ENCODE results near the gene SPTLC3.

Gene SPTLC3

DNA sequence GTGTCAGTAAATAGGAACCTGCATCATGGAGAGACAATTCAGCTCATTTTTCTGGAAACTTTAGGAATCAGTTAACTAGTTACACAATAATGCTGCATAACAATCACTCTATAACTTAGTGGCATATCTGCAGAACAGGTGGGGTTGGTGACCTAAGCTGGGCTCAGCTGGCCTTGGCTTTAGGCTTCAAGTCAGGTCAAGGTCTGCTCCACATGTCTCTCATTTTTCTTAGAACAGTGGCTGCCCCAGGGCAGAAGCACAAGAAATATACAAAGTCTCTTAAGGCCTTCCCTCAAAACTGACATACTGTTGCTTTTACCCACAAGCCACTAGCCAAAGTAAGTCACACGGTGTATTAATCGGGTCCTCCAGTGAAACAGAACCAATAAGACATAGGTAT lies 198.2 kb downstream of the SPTLC3 start:
- Mint-ChIP-seq H3K4me3 (no peak overlapping the region), H3K4me1 (peaks cover 3% of the 10 kb centered on the region), H3K36me3 (no peaks in the 10 kb centered on the region), H3K27ac (no peak overlapping the region), H3K9me3 (peaks cover 2% of the 10 kb centered on the region), H3K27me3 (peaks cover 7% of the 10 kb centered on the region)
- ATAC-seq (ENCODE audit: low read depth) (no peak), DNase-seq (ENCODE audit: low spot score in 2 of 2) (no peak)

DNA sequence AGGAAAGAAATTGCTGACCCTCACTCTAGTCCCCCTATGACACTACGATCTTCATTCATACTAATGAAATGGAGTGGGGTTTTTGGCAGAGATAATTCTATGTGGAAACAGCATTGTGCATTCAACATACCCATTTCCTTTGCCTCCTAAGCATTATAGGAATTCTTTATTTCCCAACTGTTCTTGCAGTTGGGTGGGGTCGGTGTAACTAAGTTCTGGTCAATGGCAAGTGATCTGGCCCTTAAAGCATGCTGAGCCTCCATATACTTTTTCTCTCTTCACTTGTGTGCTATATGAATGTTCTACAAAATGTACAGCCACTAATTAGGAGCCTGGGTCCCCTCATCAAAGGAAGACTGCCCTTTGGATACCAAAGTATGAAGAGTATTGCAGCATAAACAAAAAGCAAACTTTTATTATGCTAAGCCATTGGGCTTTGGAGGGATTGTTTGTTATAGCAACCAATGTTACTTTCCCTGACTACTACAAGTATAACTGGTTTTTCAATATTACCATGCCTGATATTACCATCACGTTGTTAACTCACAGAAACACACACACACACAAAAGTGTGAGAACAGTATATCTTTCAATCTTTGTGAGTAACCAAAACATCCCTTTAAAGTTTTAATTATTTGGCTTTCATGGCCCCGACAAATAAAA lies 203.3 kb downstream of the SPTLC3 start:
- Mint-ChIP-seq H3K27me3 (peaks cover 12% of the 10 kb centered on the region), H3K27ac (no peak overlapping the region), H3K9me3 (no peaks in the 10 kb centered on the region), H3K36me3 (no peaks in the 10 kb centered on the region), H3K4me1 (no peaks in the 10 kb centered on the region), H3K4me3 (no peak overlapping the region)
- ATAC-seq (ENCODE audit: low read depth) = no peak
- no peak for DNase-seq (ENCODE audit: low spot score in 2 of 2)

DNA sequence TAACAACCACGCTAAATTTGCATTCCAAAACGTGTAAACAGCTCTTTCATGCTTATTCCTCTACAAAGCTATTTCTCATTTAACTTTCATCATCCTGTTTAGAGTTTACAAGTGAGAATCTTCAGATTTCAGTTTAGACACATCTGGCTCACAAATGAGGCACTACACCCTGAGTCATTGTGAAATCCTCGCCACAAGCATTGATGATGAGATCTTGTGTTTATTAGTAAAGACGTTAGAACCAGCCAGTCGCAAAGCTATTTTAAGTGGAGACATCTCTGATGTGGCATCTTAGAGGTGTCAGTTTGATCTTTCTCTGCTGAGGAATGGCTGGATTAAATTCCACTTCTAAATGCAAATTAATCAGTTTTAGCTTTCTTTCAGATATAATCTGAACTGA lies 204.0 kb downstream of the SPTLC3 start:
- DNase-seq (ENCODE audit: low spot score in 2 of 2) = no peak
- no peak overlapping the region for H3K27ac Mint-ChIP-seq
- no peak for ATAC-seq (ENCODE audit: low read depth)

DNA sequence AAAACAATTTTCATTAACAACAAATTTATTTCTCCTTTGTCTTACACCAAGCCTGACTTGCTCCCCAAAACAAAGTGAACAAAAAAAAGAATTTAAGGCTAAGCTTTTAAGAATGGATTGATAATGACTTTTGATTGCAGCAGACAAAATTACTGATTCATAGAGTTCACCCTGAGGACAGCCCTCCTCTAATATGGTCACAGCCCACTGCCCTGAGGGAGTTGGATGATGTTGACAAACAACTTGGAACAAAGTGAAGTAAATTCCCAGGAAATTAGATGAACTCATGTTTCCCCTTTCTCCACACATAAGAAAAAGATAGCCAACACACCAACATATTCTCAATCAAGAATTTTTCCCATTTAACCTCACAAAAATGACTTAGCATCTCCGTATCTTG lies 204.6 kb downstream of the SPTLC3 start:
- ATAC-seq (ENCODE audit: low read depth) (no peak), DNase-seq (ENCODE audit: low spot score in 2 of 2) (no peak)
- Mint-ChIP-seq H3K9me3 (no peaks in the 10 kb centered on the region), H3K4me1 (no peaks in the 10 kb centered on the region), H3K4me3 (no peak overlapping the region), H3K27ac (no peak overlapping the region), H3K36me3 (no peaks in the 10 kb centered on the region), H3K27me3 (peaks cover 8% of the 10 kb centered on the region)

More for the DNA sequence above, 204.0 kb downstream of the SPTLC3 start:
- H3K4me3 Mint-ChIP-seq = no peak overlapping the region
- H3K9me3 Mint-ChIP-seq = no peaks in the 10 kb centered on the region
- H3K27me3 Mint-ChIP-seq = peaks cover 7% of the 10 kb centered on the region
- no peaks in the 10 kb centered on the region for H3K4me1 Mint-ChIP-seq
- no peaks in the 10 kb centered on the region for H3K36me3 Mint-ChIP-seq

- DNase-seq (ENCODE audit: low spot score in 2 of 2) (no peak), ATAC-seq (ENCODE audit: low read depth) (no peak)
- no peaks in the 10 kb centered on the region for H3K36me3 Mint-ChIP-seq
- H3K4me3 Mint-ChIP-seq = no peak overlapping the region
- H3K27me3 Mint-ChIP-seq = peaks cover 13% of the 10 kb centered on the region
- H3K9me3 Mint-ChIP-seq = no peaks in the 10 kb centered on the region
- H3K27ac Mint-ChIP-seq = no peak overlapping the region
- H3K4me1 Mint-ChIP-seq = no peaks in the 10 kb centered on the region
Measured at GRCh38 chr20:13216533-13216932, 207.8 kb downstream of the SPTLC3 start.
